Thyroid gland (tissue), 4 donors: Measurements from ENCODE around the gene MEAK7. TPM values are rescaled to one million over a fixed set of nuclear protein-coding genes. Genes with fewer than 3 reads are reported as not detected.

Experiments used
- DNase-seq, 2 donors: peaks; one replicate each; pipeline ENCODE4 v3.0.0-alpha.2; 2019
- H3K27ac ChIP-seq, 3 donors: fragments of 200-600 bp; sonication (generic); 1 replicate in 2 of 3; 2 replicates in 1 of 3; pipeline ENCODE4 v1.5.1; 2016 to 2019; ENCODE audit warnings: mild to moderate bottlenecking in 1 of 3, moderate library complexity in 1 of 3
- H3K27me3 ChIP-seq: fragments of 200-600 bp; sonication (generic); one replicate; pipeline ENCODE4 v1.5.1; 2019
- H3K36me3 ChIP-seq, 2 donors: fragments of 200-600 bp; sonication (generic); one replicate each; pipeline ENCODE4 v1.5.1; 2016 to 2019
- H3K4me1 ChIP-seq, 2 donors: fragments of 200-600 bp; sonication (generic); one replicate each; pipeline ENCODE4 v1.5.1; 2017 to 2019
- H3K4me3 ChIP-seq, 3 donors: fragments of 200-600 bp; sonication (generic); replicated peaks in 1 of 3; 1 replicate in 2 of 3; 2 replicates in 1 of 3; pipeline ENCODE4 v1.5.1; 2016; ENCODE audit warnings: mild to moderate bottlenecking in 1 of 3
- H3K9me3 ChIP-seq: fragments of 200-600 bp; sonication (generic); one replicate; pipeline ENCODE4 v1.5.1; 2017
- POLR2A ChIP-seq, 2 donors: fragments of 450-650 bp; IDR thresholded peaks; one replicate each; pipeline ENCODE4 v1.6.1; 2017; ENCODE audit warnings: antibody characterized with exemption in 2 of 2, mild to moderate bottlenecking in 2 of 2, moderate library complexity in 1 of 2
- WGBS, 2 donors: methylation state at CpG; one replicate each; pipeline ENCODE4 v1.1.5; 2017; 5-methylcytosine and 5-hydroxymethylcytosine counted together
- intact Hi-C: fragments of 100-400 bp; cut with DNase I; formaldehyde crosslinking; loops from one replicate; pipeline ENCODE4 v1.15.1; 2023
- total RNA-seq, 4 donors: library from RNA; depleted of rRNA; stranded (reverse); fragments of >200 nt; gene quantifications; one replicate each; pipeline ENCODE4 v1.2.3, GENCODE V29; 2016
- TF ChIP-seq, protein P1 (sequence below), 6 experiments: fragments of 200-600 bp in 3 of 6; fragments of 450-650 bp in 3 of 6; sonication (generic) in 3 of 6; IDR thresholded peaks; one replicate each; pipeline ENCODE4 v1.5.1; 2016 to 2019; ENCODE audit warnings: antibody characterized with exemption in 6 of 6, mild to moderate bottlenecking in 2 of 6, inconsistent platforms in 1 of 6, moderate library complexity in 1 of 6

The MEAK7 gene
- total RNA-seq, 4 donors from 2014 or later: 14.5 to 19.2 (median 16.3) TPM

- H3K4me3 ChIP-seq: no peak overlapping the region
- intact Hi-C loops: no loop called here
- no peaks in the 10 kb centered on the region for H3K9me3 ChIP-seq
- no peak for DNase-seq
- H3K4me1 ChIP-seq: no peaks in the 10 kb centered on the region
- 79 to 82% methylated on average over 12 of the region's 12 CpGs for WGBS, 2 donors
- TF ChIP-seq, protein P1, sequence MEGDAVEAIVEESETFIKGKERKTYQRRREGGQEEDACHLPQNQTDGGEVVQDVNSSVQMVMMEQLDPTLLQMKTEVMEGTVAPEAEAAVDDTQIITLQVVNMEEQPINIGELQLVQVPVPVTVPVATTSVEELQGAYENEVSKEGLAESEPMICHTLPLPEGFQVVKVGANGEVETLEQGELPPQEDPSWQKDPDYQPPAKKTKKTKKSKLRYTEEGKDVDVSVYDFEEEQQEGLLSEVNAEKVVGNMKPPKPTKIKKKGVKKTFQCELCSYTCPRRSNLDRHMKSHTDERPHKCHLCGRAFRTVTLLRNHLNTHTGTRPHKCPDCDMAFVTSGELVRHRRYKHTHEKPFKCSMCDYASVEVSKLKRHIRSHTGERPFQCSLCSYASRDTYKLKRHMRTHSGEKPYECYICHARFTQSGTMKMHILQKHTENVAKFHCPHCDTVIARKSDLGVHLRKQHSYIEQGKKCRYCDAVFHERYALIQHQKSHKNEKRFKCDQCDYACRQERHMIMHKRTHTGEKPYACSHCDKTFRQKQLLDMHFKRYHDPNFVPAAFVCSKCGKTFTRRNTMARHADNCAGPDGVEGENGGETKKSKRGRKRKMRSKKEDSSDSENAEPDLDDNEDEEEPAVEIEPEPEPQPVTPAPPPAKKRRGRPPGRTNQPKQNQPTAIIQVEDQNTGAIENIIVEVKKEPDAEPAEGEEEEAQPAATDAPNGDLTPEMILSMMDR (IDR thresholded peaks at IDR 0.05): no peak
- TF ChIP-seq POLR2A (IDR thresholded peaks at IDR 0.05): no peak
- no peak overlapping the region for H3K27ac ChIP-seq
- H3K27me3 ChIP-seq: no peaks in the 10 kb centered on the region
- H3K36me3 ChIP-seq: no peaks in the 10 kb centered on the region
These were observed 40.8 kb upstream of the MEAK7 start for GRCh38 chr16:84545114-84545737.

DNA sequence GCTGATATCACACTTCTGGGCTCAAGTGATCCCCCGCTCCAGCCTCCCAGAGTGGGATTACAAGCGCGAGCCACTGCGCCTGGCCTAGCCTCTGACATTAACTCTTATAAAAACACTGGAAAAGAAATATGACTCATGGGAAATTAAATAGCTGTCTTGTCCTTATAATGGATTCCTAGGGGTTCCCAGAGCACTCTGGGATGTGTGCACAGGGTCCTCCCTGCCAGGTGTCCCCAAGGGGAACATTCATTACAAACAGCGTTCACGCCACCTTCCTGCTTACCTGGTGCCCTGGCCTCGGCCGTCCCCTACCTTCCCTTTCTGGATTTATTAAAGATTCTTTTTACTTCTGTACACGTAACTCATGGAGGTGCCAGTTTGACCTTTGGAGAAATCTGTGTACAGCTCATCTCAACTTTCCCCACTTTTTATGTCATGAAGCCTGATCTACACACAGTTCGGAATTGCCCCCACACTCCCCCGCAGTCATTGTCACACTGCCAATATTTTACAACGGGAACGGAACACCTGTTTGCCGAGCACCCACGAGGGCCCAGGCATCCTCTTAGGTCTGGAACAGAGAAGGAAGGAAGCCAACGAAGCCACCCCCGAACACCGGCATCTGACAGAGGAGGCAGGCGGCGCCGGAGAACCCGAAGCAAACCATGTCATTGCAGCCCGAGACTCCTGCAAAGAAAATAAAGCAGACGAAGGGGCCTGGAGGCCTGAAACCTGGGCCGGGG lies 39.7 kb upstream of the MEAK7 start:
- Histone ChIP-seq H3K36me3 (no peaks in the 10 kb centered on the region), H3K27ac (no peak overlapping the region), H3K9me3 (no peaks in the 10 kb centered on the region), H3K4me3 (no peak overlapping the region), H3K4me1 (no peaks in the 10 kb centered on the region), H3K27me3 (no peaks in the 10 kb centered on the region)
- no peak for DNase-seq
- WGBS, 2 donors: 64 to 74% methylated on average over 24 to 25 of the region's 25 CpGs
- no peak for TF ChIP-seq POLR2A (IDR thresholded peaks at IDR 0.05)
- TF ChIP-seq, protein P1 (IDR thresholded peaks at IDR 0.05): no peak
- intact Hi-C loops: no loop called here

DNA sequence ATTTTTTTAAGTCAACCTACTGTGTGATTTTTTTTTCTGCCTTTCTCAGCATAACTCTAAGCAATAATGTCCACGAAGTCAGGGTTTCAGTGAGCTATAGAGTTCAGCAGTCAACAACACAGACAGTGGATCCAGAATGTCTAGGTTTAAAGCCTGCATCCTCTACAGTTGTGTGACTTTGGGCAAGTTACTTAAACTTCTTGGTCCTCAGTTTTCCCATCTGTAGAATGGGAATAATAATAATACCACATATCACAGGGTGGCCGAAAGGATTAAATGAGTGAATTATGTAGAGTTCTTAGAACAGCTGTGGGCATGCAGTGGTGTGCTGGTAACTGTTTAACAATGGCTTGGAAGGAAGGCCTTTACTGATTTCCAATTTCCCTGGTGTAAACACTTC lies 38.8 kb upstream of the MEAK7 start:
- H3K36me3 ChIP-seq: no peaks in the 10 kb centered on the region
- H3K4me1 ChIP-seq: no peaks in the 10 kb centered on the region
- H3K4me3 ChIP-seq: no peak overlapping the region
- no peak for DNase-seq
- 93 to 94% methylated on average over 2 of the region's 2 CpGs for WGBS, 2 donors
- intact Hi-C loops: no loop called here
- no peak for TF ChIP-seq POLR2A (IDR thresholded peaks at IDR 0.05)
- TF ChIP-seq, protein P1 (IDR thresholded peaks at IDR 0.05): no peak
- H3K27me3 ChIP-seq: no peaks in the 10 kb centered on the region
- no peak overlapping the region for H3K27ac ChIP-seq
- H3K9me3 ChIP-seq: no peaks in the 10 kb centered on the region

- H3K27ac ChIP-seq: no peak overlapping the region
- intact Hi-C loops: no loop called here
- DNase-seq: no peak
- 86 to 91% methylated on average over 7 of the region's 7 CpGs for WGBS, 2 donors
- no peak for TF ChIP-seq POLR2A (IDR thresholded peaks at IDR 0.05)
- TF ChIP-seq, protein P1 (IDR thresholded peaks at IDR 0.05): no peak
- H3K36me3 ChIP-seq: no peaks in the 10 kb centered on the region
- no peaks in the 10 kb centered on the region for H3K27me3 ChIP-seq
- no peaks in the 10 kb centered on the region for H3K4me1 ChIP-seq
- no peaks in the 10 kb centered on the region for H3K9me3 ChIP-seq
- H3K4me3 ChIP-seq: no peak overlapping the region
These were observed 37.7 kb upstream of the MEAK7 start for GRCh38 chr16:84541999-84542817.
